Ishikawa (cell line): ENCODE results near the gene MYH14.

Experiments used
- EGR1 ChIP-seq: IDR thresholded peaks from 2 replicates; pipeline ENCODE4 v1.6.1; 2012
- REST ChIP-seq: IDR thresholded peaks from 2 replicates; pipeline ENCODE4 v1.6.1; 2012; ENCODE audit warnings: low read depth, mild to moderate bottlenecking
- TEAD4 ChIP-seq: IDR thresholded peaks from 2 replicates; pipeline ENCODE4 v1.6.1; 2012
- USF1 ChIP-seq: IDR thresholded peaks from 2 replicates; pipeline ENCODE4 v1.6.1; 2012

GRCh38 chr19:50315773-50316448 is 112.5 kb downstream of the MYH14 start:
- TF ChIP-seq TEAD4 (no peak), EGR1 (no peak), USF1 (no peak), REST (no peak)
